Measurements from ENCODE around the gene ADAMTS12. TPM values are rescaled to one million over a fixed set of nuclear protein-coding genes. Genes with fewer than 3 reads are reported as not detected.

ADAMTS12 gene
- total and polyA plus RNA-seq, 2 of the 8 experiments (the other 6 are each of a cell fraction or from before 2014, with no cell fraction given): 6.4 to 12.8 TPM

DNA sequence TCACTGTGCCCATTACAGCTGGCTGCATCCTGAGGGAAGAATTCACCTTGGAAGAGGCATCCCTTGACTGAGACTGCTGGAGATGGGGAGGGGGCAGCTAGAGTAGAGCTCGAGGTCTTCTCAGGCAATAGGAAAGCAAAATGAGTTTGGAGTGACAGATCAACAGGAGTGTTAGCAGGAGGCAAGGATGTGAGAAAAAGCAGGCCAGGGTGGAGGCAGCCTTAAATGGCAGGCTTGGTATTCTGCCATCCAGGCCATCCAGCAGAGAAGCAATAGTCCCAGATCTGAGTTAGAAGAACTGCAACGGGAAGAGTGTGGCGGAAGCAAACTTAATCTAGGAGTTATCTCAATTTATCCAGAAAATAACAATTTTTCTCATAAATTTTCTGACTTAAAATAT lies 6.1 kb downstream of the ADAMTS12 start:
- Histone ChIP-seq H3K4me1 (replicated peaks in 1 of 4; ENCODE audit: control insufficient read depth in 3 of 4, insufficient read depth in 4 of 4, low read length in 3 of 4) (peaks cover 2 to 12% (median 7%) of the 10 kb centered on the region in 4 experiments), H3K9me3 (ENCODE audit: insufficient read depth in 2 of 2, low read depth in 1 of 2, low read length in 1 of 2) (no peaks in the 10 kb centered on the region), H3K14ac (ENCODE audit: insufficient read length) (no peak overlapping the region), H3K79me2 (ENCODE audit: control insufficient read depth in 1 of 2, insufficient read depth in 2 of 2, low read length in 2 of 2) (peaks cover 0 to 24% of the 10 kb centered on the region in 2 experiments; a peak in 3 of 4 replicates), H3K9ac (replicated peaks in 1 of 4; ENCODE audit: extremely low read depth in 1 of 4, low read depth in 3 of 4, low read length in 3 of 4) (no peak overlapping the region; a peak in 1 of 7 replicates), H2BK120ac (replicated peaks; ENCODE audit: low read depth, low read length) (no peak overlapping the region), H4K8ac (ENCODE audit: extremely low read depth, insufficient read depth, low read length) (no peak overlapping the region), H2BK12ac (ENCODE audit: low read depth, low read length) (no peak overlapping the region), H4K91ac (replicated peaks; ENCODE audit: insufficient read length, low read length) (peak overlapping the region; percentile 71), H3K27me3 (replicated peaks in 1 of 4; ENCODE audit: control insufficient read depth in 3 of 4, extremely low read depth in 1 of 4, insufficient read depth in 3 of 4, low read length in 3 of 4) (no peaks in the 10 kb centered on the region), H2BK5ac (ENCODE audit: low read depth, low read length) (no peak overlapping the region), H3K56ac (replicated peaks; ENCODE audit: insufficient read length, low read depth, low read length) (no peak overlapping the region), H2AFZ (ENCODE audit: low read length) (no peak overlapping the region), H3K27ac (ENCODE audit: low read depth, low read length) (no peak overlapping the region), H3K18ac (ENCODE audit: extremely low read depth, low read length) (no peak overlapping the region), H2AK5ac (ENCODE audit: low read depth, low read length) (no peak overlapping the region), H3K36me3 (ENCODE audit: control insufficient read depth in 2 of 4, insufficient read depth in 4 of 4, low read length in 3 of 4) (no peaks in the 10 kb centered on the region), H3K79me1 (ENCODE audit: low read depth, low read length) (peaks cover 4% of the 10 kb centered on the region), H3K23me2 (ENCODE audit: low read depth, low read length) (no peaks in the 10 kb centered on the region), H4K5ac (ENCODE audit: insufficient read length, low read depth, low read length) (no peak overlapping the region), H2BK20ac (ENCODE audit: low read length) (no peak overlapping the region), H2BK15ac (ENCODE audit: low read length) (no peak overlapping the region), H3K4me2 (ENCODE audit: insufficient read depth in 1 of 2, low read depth in 2 of 2, low read length in 2 of 2) (no peak overlapping the region), H4K20me1 (replicated peaks in 1 of 2; ENCODE audit: control insufficient read depth in 1 of 2, insufficient read depth in 2 of 2, low read length in 2 of 2) (no peaks in the 10 kb centered on the region), H3K23ac (ENCODE audit: insufficient read length) (no peak overlapping the region), H3K4ac (replicated peaks; ENCODE audit: insufficient read length, low read depth, low read length) (no peak overlapping the region), H3K4me3 (ENCODE audit: extremely low read depth in 1 of 4, insufficient read depth in 2 of 4, low read depth in 3 of 4, low read length in 4 of 4) (no peak overlapping the region)
- ChIA-PET POLR2A (ENCODE audit: partially characterized antibody) (no interaction called here), CTCF (ENCODE audit: partially characterized antibody) (interaction anchor here (3.4 kb wide), 1 partner anchor 49 kb away, joined by 11 read pairs; no protein-coding TSS in a partner anchor)
- no peak for FAIRE-seq
- DNase-seq (ENCODE audit: low read depth in 1 of 2, low spot score in 2 of 2): no peak
- 92% methylated on average over 3 of the region's 3 CpGs; no CpG with 5 or more reads in 1 of the 2 experiments for WGBS, 2 experiments (ENCODE audit: extremely low coverage in 1 of 2, insufficient coverage in 1 of 2, insufficient read length in 1 of 2, insufficient replicate concordance in 2 of 2, low coverage in 1 of 2, low lambda C conversion rate in 2 of 2, missing lambda C conversion rate in 1 of 2)
- no peak for TF ChIP-seq POLR2A (IDR thresholded peaks at IDR 0.05; ENCODE audit: control extremely low read depth in 1 of 2, low read depth in 2 of 2, low read length in 2 of 2)
- TF ChIP-seq MAFK (IDR thresholded peaks at IDR 0.05; ENCODE audit: low read depth, low read length): no peak
- TF ChIP-seq SIRT6 (IDR thresholded peaks at IDR 0.05; ENCODE audit: low read length): no peak
- TF ChIP-seq TAF7 (optimal IDR thresholded peaks at IDR 0.05; ENCODE audit: borderline replicate concordance, low read depth, low read length): no peak
- TF ChIP-seq SP4 (IDR thresholded peaks at IDR 0.05; ENCODE audit: low read length): no peak
- TF ChIP-seq CBX8 (IDR thresholded peaks at IDR 0.05; ENCODE audit: borderline replicate concordance, low read depth, low read length): no peak
- no peak for TF ChIP-seq HDAC2 (IDR thresholded peaks at IDR 0.05; ENCODE audit: borderline replicate concordance in 1 of 2, low read depth in 2 of 2, low read length in 2 of 2)
- no peak for TF ChIP-seq EP300 (IDR thresholded peaks at IDR 0.05; ENCODE audit: borderline replicate concordance in 1 of 2, low read depth in 2 of 2, low read length in 2 of 2)
- no peak for TF ChIP-seq GABPA (IDR thresholded peaks at IDR 0.05; ENCODE audit: borderline replicate concordance, insufficient read depth, low read length)

Measured in H1 (cell line).